ENCODE data around the gene TMEM143. TPM values are rescaled to one million over a fixed set of nuclear protein-coding genes. Genes with fewer than 3 reads are reported as not detected.

The TMEM143 gene
- total and polyA plus RNA-seq, 2 donors (not counting 3 experiments of a cell fraction or from before 2014, with no cell fraction given) = 5.4 to 7.3 TPM

GRCh38 chr19:48367855-48368254 is 4.1 kb upstream of the TMEM143 start:
- no peak overlapping the region for H3K27ac ChIP-seq (ENCODE audit: insufficient read depth, low read depth, low read length)
- BruUV-seq (replicated peaks) = no TSS peak

More at GRCh38 chr19:48367855-48368254, 4.1 kb upstream of the TMEM143 start:
- Histone ChIP-seq H3K79me2 (ENCODE audit: control insufficient read depth, insufficient read depth, low read length) (no peaks in the 10 kb centered on the region), H3K27me3 (ENCODE audit: control insufficient read depth in 2 of 2, insufficient read depth in 2 of 2, low read length in 2 of 2) (no peaks in the 10 kb centered on the region), H2AFZ (ENCODE audit: low read depth, low read length) (no peak overlapping the region), H3K36me3 (ENCODE audit: control insufficient read depth in 2 of 2, extremely low read depth in 1 of 2, insufficient read depth in 2 of 2, low read length in 2 of 2) (no peaks in the 10 kb centered on the region), H3K9me3 (replicated peaks; ENCODE audit: control insufficient read depth, insufficient read depth, low read length) (no peaks in the 10 kb centered on the region), H3K4me2 (ENCODE audit: insufficient read depth, low read length) (no peak overlapping the region), H4K20me1 (replicated peaks; ENCODE audit: control insufficient read depth, extremely low read depth, insufficient read depth, low read length) (no peaks in the 10 kb centered on the region), H3K9me1 (replicated peaks; ENCODE audit: control insufficient read depth, extremely low read depth, insufficient read depth, low read length) (no peaks in the 10 kb centered on the region), H3K4me3 (replicated peaks in 1 of 3; ENCODE audit: insufficient read depth in 1 of 3, low read depth in 1 of 3, low read length in 3 of 3) (no peak overlapping the region), H3K4me1 (ENCODE audit: control insufficient read depth, extremely low read depth, insufficient read depth, low read length) (peaks cover 8% of the 10 kb centered on the region), H3K9ac (replicated peaks; ENCODE audit: extremely low read depth, insufficient read depth, low read length) (no peak overlapping the region)
- TF ChIP-seq CTCF (IDR thresholded peaks at IDR 0.05; ENCODE audit: extremely low read depth in 1 of 2, insufficient read depth in 1 of 2, low read depth in 1 of 2, low read length in 2 of 2) (no peak), POLR2A (IDR thresholded peaks at IDR 0.05; ENCODE audit: low read depth, low read length) (no peak), MAX (IDR thresholded peaks at IDR 0.05; ENCODE audit: insufficient read depth, insufficient read length) (no peak), FOS (IDR thresholded peaks at IDR 0.05; ENCODE audit: borderline replicate concordance, insufficient read depth, low read length) (no peak), EZH2 (IDR thresholded peaks at IDR 0.05; ENCODE audit: borderline replicate concordance, low read depth, low read length, severe bottlenecking) (no peak), JUN (IDR thresholded peaks at IDR 0.05; ENCODE audit: borderline replicate concordance, insufficient read depth, insufficient read length, low read depth) (no peak), MYC (IDR thresholded peaks at IDR 0.05; ENCODE audit: low read depth, low read length) (no peak), GATA2 (IDR thresholded peaks at IDR 0.05; ENCODE audit: insufficient read depth, insufficient read length, low read depth, low read length) (no peak), POLR2AphosphoS5 (IDR thresholded peaks at IDR 0.05; ENCODE audit: insufficient read depth, low read depth, low read length) (no peak)
- intact Hi-C loops (cut with micrococcal nuclease) = no loop called here
- POLR2A ChIA-PET = no interaction called here
- CTCF ChIA-PET = no interaction called here
- dilution Hi-C loops (cut with MboI; ENCODE audit: extremely low pct_ligation_motif_present, low sequenced_read_pairs) = no loop called here
- FAIRE-seq (peak; percentile 8), DNase-seq (ENCODE audit: low read depth, low spot score) (no peak)
